Right cardiac atrium (tissue), 5 donors: ENCODE data around the gene CCNH. TPM values are rescaled to one million over a fixed set of nuclear protein-coding genes. Genes with fewer than 3 reads are reported as not detected.

Source experiments
- ATAC-seq, 2 donors: fragments of 200-7000 bp; cut with Tn5 transposase; one replicate each; pipeline versions ENCODE4 v1.8.0 to v1.9.1; 2020; ENCODE audit warnings: moderate library complexity in 2 of 2, mild to moderate bottlenecking in 1 of 2
- DNase-seq, 3 donors: peaks; one replicate each; pipeline ENCODE4 v3.0.0-alpha.2; 2020
- H3K27ac ChIP-seq: one replicate; pipeline ENCODE4 v1.5.1; 2013; ENCODE audit warnings: mild to moderate bottlenecking, low read length, control low read depth, moderate library complexity
- H3K27me3 ChIP-seq: one replicate; pipeline ENCODE4 v1.6.1; 2013; ENCODE audit not compliant: control insufficient read depth, insufficient read depth
- H3K4me1 ChIP-seq: one replicate; pipeline ENCODE4 v1.6.1; 2013; ENCODE audit warnings: low read length; ENCODE audit not compliant: control insufficient read depth, insufficient read depth
- H3K4me3 ChIP-seq: one replicate; pipeline ENCODE4 v1.5.1; 2013; ENCODE audit warnings: low read length, control low read depth
- H3K9me3 ChIP-seq: one replicate; pipeline ENCODE4 v1.6.1; 2013; ENCODE audit warnings: low read length; ENCODE audit not compliant: control insufficient read depth
- WGBS: extraction: QIAGEN DNeasy Blood & Tissue Kit; methylation state at CpG from one replicate; pipeline ENCODE4 v1.1.7; 2013; 5-methylcytosine and 5-hydroxymethylcytosine counted together
- intact Hi-C, 4 donors: fragments of 100-400 bp; cut with DNase I; formaldehyde crosslinking; loops; one replicate each; pipeline versions ENCODE4 v1.11.0 to v1.14.0; 2022 to 2023
- polyA plus RNA-seq: library from polyadenylated mRNA; stranded (reverse); fragments of 200-250 nt; gene quantifications from one replicate; pipeline ENCODE4 v1.2.3, GENCODE V29; 2013
- total RNA-seq, 4 donors: library from RNA; stranded (reverse); fragmentation: NEBNext Ultra II Directional; extraction: Animal tissue kit (Norgen Biotek cat#: 25700); gene quantifications; one replicate each; pipeline ENCODE4 v1.2.1, GENCODE V29; 2021
- donor health status: healthy with polysubstance abuse.
- donor health status: DM: no; HTN: yes; CAD: no.
- donor health status: DM: no; HTN: no; CAD: no.
- donor health status: DM: no; HTN: yes; CAD: no; lungs with severe emphysema.
- donor health status: DM: yes; HTN: yes; CAD: no.

The CCNH gene
- total and polyA plus RNA-seq, 5 donors, result 23.4 to 42.8 (median 35.5) TPM

DNA sequence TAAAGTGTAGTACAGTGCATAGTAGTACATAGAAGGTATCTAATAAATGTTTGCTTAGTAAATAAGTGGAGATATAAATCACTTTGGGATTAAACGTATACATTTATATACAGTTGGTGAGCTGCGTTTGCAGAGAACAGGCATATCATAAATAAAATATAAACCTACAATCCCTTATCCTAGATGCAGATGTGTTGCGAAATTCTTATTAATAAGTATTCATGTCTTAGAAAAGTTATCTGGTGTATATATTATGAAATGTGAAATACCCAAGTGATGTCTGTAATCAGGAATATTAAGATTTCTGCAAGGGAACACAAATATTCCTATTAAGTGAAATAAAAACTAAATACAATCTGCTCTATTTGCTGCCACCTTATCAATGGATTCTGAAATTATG lies 8.8 kb downstream of the CCNH start:
- DNase-seq (no peak), ATAC-seq (no peak)
- Histone ChIP-seq H3K27ac (no peak overlapping the region), H3K9me3 (no peaks in the 10 kb centered on the region), H3K27me3 (no peaks in the 10 kb centered on the region), H3K4me3 (no peak overlapping the region), H3K4me1 (no peaks in the 10 kb centered on the region)
- intact Hi-C loops, result loop anchor here in 1 of 4 donors (10.0 kb wide), 1 partner anchor 339 kb away; no protein-coding TSS in a partner anchor
- 94% methylated on average over 3 of the region's 3 CpGs for WGBS

DNA sequence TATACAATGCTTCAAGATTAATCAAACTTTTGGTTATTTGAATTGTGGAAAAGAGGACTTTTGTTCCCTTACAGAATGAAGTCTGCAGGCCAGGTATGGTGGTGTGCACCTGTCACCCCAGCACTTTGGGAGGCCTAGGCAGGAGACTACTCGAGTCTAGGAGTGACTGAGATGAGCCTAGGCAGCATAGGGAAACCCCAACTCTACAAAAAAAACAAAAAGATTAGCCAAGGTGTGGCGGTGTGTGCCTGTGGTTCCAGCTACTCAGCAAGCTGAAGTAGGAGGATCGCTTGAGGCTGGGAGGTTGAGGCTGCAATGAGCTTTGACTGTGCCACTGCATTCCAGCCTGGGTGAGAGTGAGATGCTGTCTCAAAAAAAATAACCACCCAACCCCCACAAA lies 9.3 kb downstream of the CCNH start:
- Histone ChIP-seq H3K27me3 (no peaks in the 10 kb centered on the region), H3K27ac (no peak overlapping the region), H3K4me1 (no peaks in the 10 kb centered on the region), H3K4me3 (no peak overlapping the region), H3K9me3 (no peaks in the 10 kb centered on the region)
- no peak for DNase-seq
- intact Hi-C loops, result loop anchor here in 1 of 4 donors (10.0 kb wide), 1 partner anchor 339 kb away; no protein-coding TSS in a partner anchor
- ATAC-seq, result no peak
- 92% methylated on average over 3 of the region's 3 CpGs for WGBS

DNA sequence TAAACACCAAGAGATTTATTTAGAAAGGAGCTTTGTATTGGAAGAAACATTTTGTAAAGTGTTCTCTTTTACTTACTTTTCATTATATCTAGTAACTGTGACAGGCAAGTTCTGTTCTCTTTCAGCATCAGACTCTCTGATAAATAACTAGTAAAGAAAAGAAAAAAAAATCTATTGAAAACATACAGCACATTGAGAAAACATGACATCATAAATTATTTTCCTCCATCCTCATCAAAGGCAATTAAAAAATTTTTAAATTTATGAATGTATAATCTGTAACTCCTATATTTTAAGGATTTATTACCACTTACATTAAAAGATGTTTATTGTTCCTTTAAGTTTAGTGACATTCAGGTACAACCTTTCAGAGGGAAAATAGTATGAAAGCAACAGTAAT lies 11.1 kb downstream of the CCNH start:
- Histone ChIP-seq H3K27me3 (no peaks in the 10 kb centered on the region), H3K27ac (no peak overlapping the region), H3K4me1 (no peaks in the 10 kb centered on the region), H3K4me3 (no peak overlapping the region), H3K9me3 (no peaks in the 10 kb centered on the region)
- intact Hi-C loops, result loop anchor here in 1 of 4 donors (10.0 kb wide), 1 partner anchor 337 kb away; no protein-coding TSS in a partner anchor
- no peak for ATAC-seq
- no peak for DNase-seq

DNA sequence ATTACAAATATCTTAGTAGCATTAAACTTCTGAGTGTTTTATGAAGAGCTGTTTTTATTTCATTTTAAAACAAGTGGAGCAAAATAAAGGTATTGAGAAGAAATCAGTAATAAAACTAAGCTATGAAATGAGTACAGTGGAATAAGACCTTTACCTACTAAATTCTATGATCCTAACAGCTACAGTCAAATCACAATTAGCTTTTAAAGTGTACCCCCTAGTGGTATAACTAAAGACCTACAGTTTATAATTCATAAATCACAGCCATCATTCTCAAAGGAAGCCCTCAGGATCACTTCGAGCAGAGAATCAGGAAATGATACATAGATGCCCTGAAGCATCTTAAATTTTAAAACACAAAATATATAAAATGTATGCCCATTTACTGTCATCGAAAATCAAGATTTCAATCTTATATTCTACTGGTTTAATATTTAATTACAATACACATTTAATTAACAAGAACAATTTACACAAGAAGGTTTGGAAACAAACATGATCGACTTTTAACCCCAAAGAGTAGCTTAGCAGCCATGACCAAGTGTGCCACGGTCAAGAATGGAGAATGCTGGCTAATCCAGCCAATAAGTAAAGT lies 12.3 kb downstream of the CCNH start:
- Histone ChIP-seq H3K4me3 (no peak overlapping the region), H3K27ac (no peak overlapping the region), H3K9me3 (no peaks in the 10 kb centered on the region), H3K4me1 (no peaks in the 10 kb centered on the region), H3K27me3 (no peaks in the 10 kb centered on the region)
- intact Hi-C loops, result loop anchor here in 1 of 4 donors (10.0 kb wide), 1 partner anchor 336 kb away; no protein-coding TSS in a partner anchor
- 68% methylated on average over 4 of the region's 4 CpGs for WGBS
- ATAC-seq (peak in 1 of 2 donors; percentile 64), DNase-seq (no peak)

DNA sequence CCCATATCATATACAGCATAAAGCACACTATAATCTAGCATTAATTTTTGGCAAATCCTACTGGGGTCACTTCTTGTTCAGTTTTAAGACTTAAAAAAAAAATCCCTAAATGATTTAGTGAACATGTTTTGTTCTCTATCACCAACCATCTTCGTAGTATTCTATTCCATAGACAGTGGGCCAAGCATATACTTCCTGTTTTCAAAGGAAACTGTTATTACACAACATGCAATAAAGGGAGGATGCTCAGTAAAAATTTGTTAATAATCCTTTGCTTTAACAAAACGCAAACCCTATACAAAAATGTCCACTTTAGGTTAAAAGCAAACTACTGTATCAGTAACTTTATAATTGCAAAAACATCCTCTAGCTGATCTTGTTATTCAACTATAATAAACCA lies 13.0 kb downstream of the CCNH start:
- intact Hi-C loops, result loop anchor here in 1 of 4 donors (10.0 kb wide), 1 partner anchor 335 kb away; no protein-coding TSS in a partner anchor
- Histone ChIP-seq H3K4me1 (no peaks in the 10 kb centered on the region), H3K27ac (no peak overlapping the region), H3K9me3 (no peaks in the 10 kb centered on the region), H3K4me3 (no peak overlapping the region), H3K27me3 (no peaks in the 10 kb centered on the region)
- ATAC-seq (peak in 1 of 2 donors; percentile 31), DNase-seq (no peak)
- 57% methylated on average over 2 of the region's 2 CpGs for WGBS

DNA sequence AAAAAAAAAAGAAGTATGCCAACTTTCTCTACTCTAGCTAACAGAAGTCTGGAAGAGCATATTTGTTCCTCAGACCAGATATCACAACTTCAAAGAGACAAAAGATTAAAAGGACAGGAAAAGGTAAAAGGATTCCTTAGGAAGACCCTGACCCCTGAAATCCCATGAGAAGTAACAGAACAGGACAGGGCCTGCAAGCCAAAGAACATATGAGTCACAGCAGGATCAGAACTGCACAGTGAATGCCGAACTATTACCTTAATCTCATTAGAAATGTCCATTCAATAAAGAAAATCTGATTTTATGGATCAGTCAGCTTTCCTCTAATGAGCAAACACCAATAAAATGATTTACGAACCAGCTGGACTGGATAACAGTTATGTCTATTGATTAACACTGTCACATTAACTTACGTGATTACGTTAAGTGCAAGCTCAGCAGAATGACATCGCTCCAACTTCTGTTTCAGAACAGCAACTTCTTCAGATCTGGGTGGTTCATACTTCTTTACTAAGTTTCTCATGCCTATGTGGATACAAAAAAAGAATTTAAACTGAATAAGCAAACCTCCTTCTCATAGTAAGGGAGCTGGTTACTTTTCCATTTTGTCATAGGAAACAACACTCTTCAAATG lies 13.6 kb downstream of the CCNH start:
- no peak overlapping the region for H3K27ac ChIP-seq
- DNase-seq (no peak), ATAC-seq (peak in 1 of 2 donors; percentile 19)
- H3K9me3 ChIP-seq, result no peaks in the 10 kb centered on the region
- H3K4me3 ChIP-seq, result no peak overlapping the region
- H3K27me3 ChIP-seq, result no peaks in the 10 kb centered on the region
- no peaks in the 10 kb centered on the region for H3K4me1 ChIP-seq
- intact Hi-C loops, result no loop called here
- 88% methylated on average over 5 of the region's 5 CpGs for WGBS

DNA sequence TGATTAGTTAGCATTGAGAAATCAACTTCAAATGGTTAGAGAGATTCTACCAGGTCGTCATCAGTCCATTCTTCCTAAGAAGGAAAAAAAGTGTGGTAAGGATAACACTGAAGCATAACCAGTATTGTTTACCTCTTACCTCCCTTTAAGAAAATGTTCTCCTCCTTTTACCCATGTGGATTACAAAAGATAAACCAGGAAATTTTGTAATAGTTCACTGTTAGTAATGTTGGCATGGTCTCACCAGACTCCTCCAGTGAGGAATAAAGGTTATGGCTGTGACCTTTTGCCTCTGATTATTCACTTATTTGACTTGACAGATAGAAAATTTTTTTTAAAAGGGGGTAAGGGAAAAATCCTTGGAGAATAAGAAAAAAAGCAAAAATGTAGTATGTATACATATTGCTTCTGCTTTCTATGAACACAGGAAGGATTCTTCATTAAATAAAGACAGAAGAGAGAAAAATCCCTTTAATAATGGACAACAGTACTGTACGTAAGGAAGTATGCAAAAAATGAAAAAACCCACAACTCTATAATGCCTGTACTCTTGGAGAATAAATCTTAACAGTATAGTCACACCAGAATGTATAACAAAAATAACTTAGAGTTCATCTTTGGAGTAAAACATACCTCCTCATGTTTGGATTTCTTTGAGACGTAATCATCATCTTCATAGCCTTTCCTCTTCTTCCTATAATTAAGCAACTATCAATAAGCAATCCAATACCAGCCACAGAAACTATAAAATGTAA lies 18.1 kb downstream of the CCNH start:
- Histone ChIP-seq H3K27me3 (no peaks in the 10 kb centered on the region), H3K4me1 (no peaks in the 10 kb centered on the region), H3K4me3 (no peak overlapping the region), H3K27ac (no peak overlapping the region), H3K9me3 (no peaks in the 10 kb centered on the region)
- ATAC-seq (peak in 1 of 2 donors; percentile 41), DNase-seq (no peak)
- 84% methylated on average over 3 of the region's 3 CpGs for WGBS
- intact Hi-C loops, result no loop called here

DNA sequence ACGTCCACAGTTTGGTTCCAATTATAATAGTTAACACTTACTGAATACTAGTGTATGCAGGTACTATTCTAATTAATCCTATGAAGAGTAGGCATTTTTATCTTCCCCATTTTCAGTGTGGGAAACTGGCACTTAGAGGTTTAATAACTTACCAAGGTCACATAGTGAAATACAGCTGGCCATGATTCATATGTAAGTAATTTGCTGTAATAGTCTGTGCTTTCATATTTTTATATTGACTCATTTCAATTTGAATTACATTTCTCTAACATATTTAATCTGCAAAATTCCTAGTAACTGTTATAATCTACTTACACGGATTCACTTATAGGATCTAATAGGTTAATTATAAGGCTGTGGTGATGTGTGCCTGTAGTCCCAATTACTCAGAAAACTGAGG lies 19.4 kb downstream of the CCNH start:
- Histone ChIP-seq H3K27ac (no peak overlapping the region), H3K4me3 (no peak overlapping the region), H3K27me3 (no peaks in the 10 kb centered on the region), H3K9me3 (no peaks in the 10 kb centered on the region), H3K4me1 (no peaks in the 10 kb centered on the region)
- intact Hi-C loops, result no loop called here
- 59% methylated on average over 2 of the region's 2 CpGs for WGBS
- DNase-seq, result no peak
- ATAC-seq, result no peak

DNA sequence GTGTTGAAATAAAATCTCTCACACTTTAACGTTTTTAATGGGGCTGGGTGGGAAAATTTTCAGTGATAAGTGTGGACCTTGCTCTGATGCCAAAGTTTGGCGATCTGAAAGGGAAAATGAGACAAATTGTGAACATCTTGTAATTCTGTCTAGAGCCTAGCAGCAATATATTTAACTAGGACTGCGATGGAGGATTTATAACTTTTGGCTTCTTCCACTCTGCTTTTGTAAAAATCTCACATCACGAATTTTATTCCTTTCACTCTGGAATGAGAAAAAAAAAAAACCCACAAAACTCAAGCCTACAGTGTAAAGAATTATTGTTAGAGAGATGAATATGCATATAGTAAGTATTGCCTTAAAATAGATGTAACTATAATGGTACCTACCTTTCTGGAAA lies 19.9 kb downstream of the CCNH start:
- no peaks in the 10 kb centered on the region for H3K4me1 ChIP-seq
- no peaks in the 10 kb centered on the region for H3K9me3 ChIP-seq
- WGBS, result 74% methylated on average over 4 of the region's 4 CpGs
- H3K4me3 ChIP-seq, result no peak overlapping the region
- intact Hi-C loops, result no loop called here
- DNase-seq, result no peak
- no peak for ATAC-seq
- H3K27me3 ChIP-seq, result no peaks in the 10 kb centered on the region
- no peak overlapping the region for H3K27ac ChIP-seq

DNA sequence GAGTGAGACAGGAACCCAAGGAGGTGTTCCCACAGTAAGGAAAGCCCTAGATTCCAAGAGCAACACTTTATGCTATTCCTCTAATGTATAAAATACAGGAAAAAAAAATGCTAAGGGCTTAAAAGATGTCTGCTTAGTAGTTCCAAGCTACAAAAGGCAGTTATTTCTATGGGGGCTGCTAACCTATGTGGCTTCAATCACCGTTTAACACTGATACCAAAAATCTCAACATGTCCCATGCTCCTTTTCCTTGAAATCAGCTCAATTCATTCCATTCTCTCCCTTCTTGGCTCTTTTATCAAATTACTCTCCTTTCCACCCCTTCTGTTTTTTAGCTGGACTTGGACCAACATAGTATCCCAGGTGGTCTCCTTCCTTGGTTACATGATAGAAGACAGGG lies 20.6 kb downstream of the CCNH start:
- Histone ChIP-seq H3K4me1 (no peaks in the 10 kb centered on the region), H3K9me3 (no peaks in the 10 kb centered on the region), H3K27ac (no peak overlapping the region), H3K4me3 (no peak overlapping the region), H3K27me3 (no peaks in the 10 kb centered on the region)
- no peak for DNase-seq
- ATAC-seq, result no peak
- 72% methylated on average over 1 of the region's 1 CpG for WGBS
- intact Hi-C loops, result no loop called here

DNA sequence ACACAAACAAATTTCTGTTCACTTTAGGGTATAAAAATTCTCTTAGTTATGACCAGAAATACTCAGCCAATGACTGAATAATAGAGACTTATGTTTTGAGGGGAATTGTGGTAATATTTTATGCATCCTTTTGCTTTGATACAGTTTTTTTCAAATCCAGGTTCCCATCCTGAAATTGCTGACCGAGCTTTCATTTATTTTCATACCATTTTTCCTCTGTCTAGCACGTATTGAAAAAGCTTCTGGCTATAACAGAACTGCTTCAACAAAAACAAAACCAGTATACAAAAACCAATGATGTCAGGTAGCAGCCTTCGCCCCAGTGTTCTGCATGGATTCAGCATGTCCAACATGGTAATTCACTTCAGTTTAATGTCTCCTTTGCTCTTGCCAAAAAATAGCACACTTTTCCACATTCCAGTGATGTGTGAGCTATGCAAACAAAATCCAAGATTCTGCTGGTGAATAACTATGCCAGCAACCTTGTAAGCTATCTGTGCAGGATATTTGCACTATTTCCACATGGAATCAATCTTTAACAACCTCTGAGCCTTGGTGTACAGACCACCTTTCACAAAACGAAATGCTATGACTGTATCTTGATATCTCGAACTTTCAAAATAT lies 22.0 kb downstream of the CCNH start:
- Histone ChIP-seq H3K27me3 (no peaks in the 10 kb centered on the region), H3K9me3 (no peaks in the 10 kb centered on the region), H3K4me3 (no peak overlapping the region), H3K27ac (no peak overlapping the region), H3K4me1 (no peaks in the 10 kb centered on the region)
- ATAC-seq (no peak), DNase-seq (no peak)
- 75% methylated on average over 5 of the region's 5 CpGs for WGBS
- intact Hi-C loops, result no loop called here
